Gastroesophageal sphincter (tissue), 4 donors: Measurements from ENCODE around the gene MTG1. TPM values are rescaled to one million over a fixed set of nuclear protein-coding genes. Genes with fewer than 3 reads are reported as not detected.
"Not testable (repeated sequence)": the region's sequence is repeated elsewhere in the genome, so short reads cannot be mapped to it uniquely, and the experiment has no call there.

Source experiments
- ATAC-seq: fragments of 150-250 bp; one replicate; pipeline ENCODE4 v1.9.1; 2016; ENCODE audit warnings: mild to moderate bottlenecking, moderate library complexity
- H3K27ac ChIP-seq, 4 donors: fragments of 200-600 bp; sonication (generic) in 3 of 4; 1 replicate in 3 of 4; 2 replicates in 1 of 4; pipeline ENCODE4 v1.5.1; 2016 to 2019
- H3K27me3 ChIP-seq: fragments of 200-600 bp; sonication (generic); one replicate; pipeline ENCODE4 v1.5.1; 2019
- H3K36me3 ChIP-seq, 2 donors: fragments of 200-600 bp; sonication (generic); one replicate each; pipeline ENCODE4 v1.5.1; 2019; ENCODE audit warnings: control low read depth in 1 of 2
- H3K4me1 ChIP-seq, 3 donors: fragments of 200-600 bp; sonication (generic); 1 replicate in 2 of 3; 2 replicates in 1 of 3; pipeline ENCODE4 v1.5.1; 2016 to 2019; ENCODE audit warnings: control low read depth in 2 of 3
- H3K4me3 ChIP-seq, 2 donors: fragments of 200-600 bp; sonication (generic); one replicate each; pipeline ENCODE4 v1.5.1; 2019; ENCODE audit warnings: mild to moderate bottlenecking in 1 of 2, moderate library complexity in 1 of 2
- H3K9me3 ChIP-seq, 3 donors: fragments of 200-600 bp; sonication (generic); one replicate each; pipeline ENCODE4 v1.5.1; 2017 to 2019; ENCODE audit warnings: control low read depth in 2 of 3
- EP300 ChIP-seq: sonication (generic); formaldehyde crosslinking; IDR thresholded peaks from one replicate; pipeline ENCODE4 v1.6.1; 2017; ENCODE audit warnings: antibody characterized with exemption, mild to moderate bottlenecking
- POLR2A ChIP-seq, 2 donors: fragments of 450-650 bp; IDR thresholded peaks; one replicate each; pipeline ENCODE4 v1.6.1; 2017; ENCODE audit warnings: antibody characterized with exemption in 2 of 2, mild to moderate bottlenecking in 2 of 2, moderate library complexity in 1 of 2
- POLR2AphosphoS5 ChIP-seq: sonication (generic); formaldehyde crosslinking; IDR thresholded peaks from one replicate; pipeline ENCODE4 v1.6.1; 2017; ENCODE audit warnings: antibody characterized with exemption
- WGBS, 2 donors: methylation state at CpG; one replicate each; pipeline ENCODE4 v1.1.5; 2018; ENCODE audit warnings: low coverage in 1 of 2; 5-methylcytosine and 5-hydroxymethylcytosine counted together
- total RNA-seq, 4 donors: library from RNA; depleted of rRNA; stranded (reverse); fragments of >200 nt; gene quantifications; one replicate each; pipeline ENCODE4 v1.1.0, GENCODE V29; 2016
- TF ChIP-seq, protein P1 (sequence below), 4 experiments: fragments of 200-600 bp in 2 of 4; fragments of 450-650 bp in 2 of 4; sonication (generic) in 1 of 4; IDR thresholded peaks; one replicate each; pipeline ENCODE4 v1.5.1; 2017 to 2019; ENCODE audit warnings: antibody characterized with exemption in 4 of 4, mild to moderate bottlenecking in 2 of 4, moderate library complexity in 2 of 4

MTG1 gene
- total RNA-seq, 4 donors from 2014 or later, result 13.2 to 25.9 (median 18.4) TPM

GRCh38 chr10:133411523-133412380 is 17.8 kb downstream of the MTG1 start:
- Histone ChIP-seq H3K9me3 (peaks cover 0 to 28% (median 0%) of the 10 kb centered on the region in 3 donors), H3K36me3 (peaks cover 0 to 91% of the 10 kb centered on the region in 2 donors), H3K27me3 (no peaks in the 10 kb centered on the region), H3K4me1 (no peaks in the 10 kb centered on the region), H3K27ac (no peak overlapping the region), H3K4me3 (no peak overlapping the region)
- TF ChIP-seq EP300 (no peak), POLR2AphosphoS5 (no peak), POLR2A (IDR thresholded peaks at IDR 0.05) (no peak)
- TF ChIP-seq, protein P1, sequence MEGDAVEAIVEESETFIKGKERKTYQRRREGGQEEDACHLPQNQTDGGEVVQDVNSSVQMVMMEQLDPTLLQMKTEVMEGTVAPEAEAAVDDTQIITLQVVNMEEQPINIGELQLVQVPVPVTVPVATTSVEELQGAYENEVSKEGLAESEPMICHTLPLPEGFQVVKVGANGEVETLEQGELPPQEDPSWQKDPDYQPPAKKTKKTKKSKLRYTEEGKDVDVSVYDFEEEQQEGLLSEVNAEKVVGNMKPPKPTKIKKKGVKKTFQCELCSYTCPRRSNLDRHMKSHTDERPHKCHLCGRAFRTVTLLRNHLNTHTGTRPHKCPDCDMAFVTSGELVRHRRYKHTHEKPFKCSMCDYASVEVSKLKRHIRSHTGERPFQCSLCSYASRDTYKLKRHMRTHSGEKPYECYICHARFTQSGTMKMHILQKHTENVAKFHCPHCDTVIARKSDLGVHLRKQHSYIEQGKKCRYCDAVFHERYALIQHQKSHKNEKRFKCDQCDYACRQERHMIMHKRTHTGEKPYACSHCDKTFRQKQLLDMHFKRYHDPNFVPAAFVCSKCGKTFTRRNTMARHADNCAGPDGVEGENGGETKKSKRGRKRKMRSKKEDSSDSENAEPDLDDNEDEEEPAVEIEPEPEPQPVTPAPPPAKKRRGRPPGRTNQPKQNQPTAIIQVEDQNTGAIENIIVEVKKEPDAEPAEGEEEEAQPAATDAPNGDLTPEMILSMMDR (IDR thresholded peaks at IDR 0.05), result no peak
- 99 to 100% methylated on average over 2 to 6 of the region's 7 CpGs for WGBS, 2 donors
- no peak for ATAC-seq

DNA sequence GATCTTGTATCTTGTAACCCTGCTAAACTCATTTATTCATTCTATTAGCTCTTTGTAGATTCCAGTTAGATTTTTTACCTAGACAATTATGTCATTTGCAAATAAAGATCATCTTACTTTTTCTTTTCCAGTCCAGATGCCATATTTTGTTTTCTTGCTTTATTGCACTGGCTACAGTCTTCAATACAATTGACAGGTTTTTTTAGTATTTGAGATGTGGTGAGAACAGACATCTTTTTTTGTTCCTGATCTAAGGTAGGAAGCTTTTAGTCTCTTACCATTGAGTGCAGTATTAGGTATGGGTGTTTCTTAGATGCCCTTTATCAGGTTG is 18.4 kb downstream of the MTG1 start:
- no peak for TF ChIP-seq POLR2AphosphoS5
- TF ChIP-seq POLR2A (IDR thresholded peaks at IDR 0.05), result no peak
- TF ChIP-seq, protein P1 (IDR thresholded peaks at IDR 0.05), result no peak
- no peak for TF ChIP-seq EP300
- no peak overlapping the region for H3K4me3 ChIP-seq
- H3K4me1 ChIP-seq, result no peaks in the 10 kb centered on the region
- no peak overlapping the region for H3K27ac ChIP-seq
- peaks cover 0 to 85% of the 10 kb centered on the region in 2 donors for H3K36me3 ChIP-seq
- peaks cover 0 to 28% (median 0%) of the 10 kb centered on the region in 3 donors for H3K9me3 ChIP-seq
- ATAC-seq, result no peak
- no peaks in the 10 kb centered on the region for H3K27me3 ChIP-seq

GRCh38 chr10:133414401-133414800 is 20.4 kb downstream of the MTG1 start:
- H3K4me1 ChIP-seq, H3K27me3 ChIP-seq, H3K27ac ChIP-seq, H3K4me3 ChIP-seq, ATAC-seq: not testable (repeated sequence)
- peaks cover 0 to 28% (median 0%) of the 10 kb centered on the region in 3 donors for H3K9me3 ChIP-seq
- no CpG with 5 or more reads among the region's 23 CpGs for WGBS, 2 donors
- peaks cover 0 to 81% of the 10 kb centered on the region in 2 donors for H3K36me3 ChIP-seq

- peaks cover 0 to 21% (median 0%) of the 10 kb centered on the region in 3 donors for H3K9me3 ChIP-seq
- no peak overlapping the region for H3K4me3 ChIP-seq
- no peak overlapping the region for H3K27ac ChIP-seq
- H3K36me3 ChIP-seq, result peaks cover 0 to 81% of the 10 kb centered on the region in 2 donors
- H3K4me1 ChIP-seq, result no peaks in the 10 kb centered on the region
- TF ChIP-seq EP300 (no peak), POLR2A (IDR thresholded peaks at IDR 0.05) (no peak), POLR2AphosphoS5 (no peak)
- TF ChIP-seq, protein P1 (IDR thresholded peaks at IDR 0.05), result no peak
- WGBS, 2 donors, result 94 to 97% methylated on average over 7 to 21 of the region's 25 CpGs
- ATAC-seq, result no peak
- no peaks in the 10 kb centered on the region for H3K27me3 ChIP-seq
Measured at GRCh38 chr10:133415752-133416151, 21.8 kb downstream of the MTG1 start.

DNA sequence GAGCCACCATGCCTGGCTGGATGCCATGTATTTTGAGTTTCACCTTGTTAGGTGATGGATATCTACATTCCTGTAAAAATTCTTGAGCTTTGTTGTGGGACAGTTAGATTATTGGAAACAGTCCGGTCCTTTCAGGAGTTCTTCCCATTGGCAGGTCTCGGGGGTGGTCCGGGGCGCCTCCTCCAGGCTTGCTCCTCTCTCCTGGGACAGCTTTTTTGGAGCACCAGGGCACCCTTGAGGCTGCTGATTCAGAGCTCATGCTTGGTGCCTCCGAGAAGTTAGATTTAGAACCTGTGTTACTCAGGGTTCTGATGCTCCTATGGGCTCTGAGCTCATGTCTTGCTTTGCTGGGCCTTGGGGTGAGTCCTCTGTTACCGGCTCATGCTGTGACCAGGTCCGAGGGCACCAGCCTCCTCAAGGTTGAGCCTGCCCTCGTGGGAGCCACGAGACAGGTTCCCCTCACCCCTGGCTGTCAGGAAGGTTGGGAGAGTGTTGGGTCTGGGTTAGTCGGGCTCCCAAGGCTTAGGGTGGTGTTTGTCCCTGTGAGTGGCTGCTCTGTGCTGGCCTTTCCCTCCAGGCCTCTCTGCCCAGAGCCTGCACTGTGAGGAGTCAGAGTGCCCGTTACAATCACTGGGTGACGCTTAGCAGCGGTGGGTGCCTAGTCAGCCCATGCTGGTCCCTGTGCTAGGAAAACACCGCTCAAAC is 24.5 kb downstream of the MTG1 start:
- Histone ChIP-seq H3K36me3 (peaks cover 0 to 61% of the 10 kb centered on the region in 2 donors), H3K4me3 (no peak overlapping the region), H3K27ac (no peak overlapping the region), H3K4me1 (peaks cover 0 to 7% (median 0%) of the 10 kb centered on the region in 3 donors), H3K27me3 (peaks cover 16% of the 10 kb centered on the region), H3K9me3 (no peaks in the 10 kb centered on the region)
- no peak for ATAC-seq
- TF ChIP-seq EP300, result no peak
- no peak for TF ChIP-seq POLR2A (IDR thresholded peaks at IDR 0.05)
- TF ChIP-seq POLR2AphosphoS5, result no peak
- TF ChIP-seq, protein P1 (IDR thresholded peaks at IDR 0.05), result no peak
- 60 to 95% methylated on average over 1 to 5 of the region's 14 CpGs for WGBS, 2 donors
